22Rv1 (cell line): ENCODE data around the gene SCAMP2.

Experiments used
- CTCF ChIP-seq: fragments of 450-650 bp; IDR thresholded peaks from 2 replicates; pipeline ENCODE4 v1.5.1; 2017; ENCODE audit warnings: mild to moderate bottlenecking
- ZFX ChIP-seq: fragments of 450-650 bp; IDR thresholded peaks from 2 replicates; pipeline ENCODE4 v1.6.1; 2017; ENCODE audit warnings: antibody characterized with exemption, borderline replicate concordance

DNA sequence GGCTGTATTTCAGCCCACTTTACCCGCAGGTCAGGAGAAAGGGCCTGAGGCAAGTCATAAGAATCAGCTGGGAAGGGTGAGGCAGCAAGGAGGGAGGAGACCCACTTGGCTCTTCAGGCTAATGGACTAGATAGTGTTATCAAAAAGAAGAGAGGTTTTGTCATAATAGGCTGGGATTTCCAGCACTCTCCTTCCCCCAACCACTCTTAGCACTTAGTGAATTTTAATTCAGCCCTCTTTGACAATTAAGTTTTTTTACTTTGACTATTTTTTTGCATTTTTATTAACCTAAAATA lies 17.4 kb upstream of the SCAMP2 start:
- TF ChIP-seq CTCF (no peak), ZFX (no peak)
